ENCODE measurements around the gene SPI1.

SPI1 gene

DNA sequence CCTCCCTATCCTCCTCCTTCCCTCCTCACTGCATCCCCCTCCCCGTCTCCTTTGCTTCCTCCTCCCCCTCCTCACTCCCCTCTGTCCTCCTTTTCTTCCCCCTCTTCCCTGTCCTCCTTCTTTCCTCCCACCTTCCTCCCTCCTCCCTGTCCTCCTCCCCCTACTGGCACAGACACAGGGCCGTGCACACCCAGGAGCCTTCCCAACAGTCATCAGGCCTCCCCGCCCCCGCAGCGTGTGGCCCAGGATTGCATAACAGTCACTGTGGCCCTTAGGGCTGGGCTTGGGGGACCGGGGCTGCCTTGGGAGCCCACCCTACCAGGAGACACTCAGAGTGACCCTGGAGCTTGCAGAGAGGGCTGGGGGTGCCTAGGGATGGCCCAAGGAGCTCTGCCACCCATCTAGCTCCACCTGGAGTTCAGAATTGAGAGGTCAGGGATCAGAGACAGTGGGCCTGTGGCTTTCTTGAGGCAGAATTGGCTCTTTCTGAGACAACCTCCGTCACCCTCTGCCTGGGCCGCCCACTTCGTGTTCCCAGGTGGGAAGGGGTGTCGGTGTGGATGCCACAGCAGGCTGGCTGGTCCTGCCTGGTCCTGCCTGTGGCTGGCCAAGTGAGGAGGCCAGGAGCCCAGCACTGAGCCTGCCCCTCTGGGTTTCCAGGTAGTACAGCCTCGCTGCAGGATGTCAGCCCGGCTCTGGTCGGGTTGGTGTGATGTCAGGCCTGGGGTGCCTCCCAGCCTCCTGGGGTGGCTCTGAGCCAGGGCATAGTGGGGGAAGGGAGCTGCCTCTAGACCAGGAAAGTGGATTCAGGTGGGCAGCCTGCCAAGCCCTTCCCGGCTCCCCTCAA lies 1.6 kb downstream of the SPI1 start:
- TF ChIP-seq POLR2AphosphoS5 (IDR thresholded peaks at IDR 0.05; ENCODE audit: low read depth, low read length) (no peak), SIN3A (IDR thresholded peaks at IDR 0.05; ENCODE audit: borderline replicate concordance, insufficient read depth, low read length) (no peak), FOXP2 (optimal IDR thresholded peaks at IDR 0.05; ENCODE audit: borderline replicate concordance, extremely low read depth, extremely low read length, insufficient read depth) (no peak), TAF1 (IDR thresholded peaks at IDR 0.05; ENCODE audit: borderline replicate concordance, insufficient read depth, low read length) (no peak)
- TF ChIP-seq, protein P1, sequence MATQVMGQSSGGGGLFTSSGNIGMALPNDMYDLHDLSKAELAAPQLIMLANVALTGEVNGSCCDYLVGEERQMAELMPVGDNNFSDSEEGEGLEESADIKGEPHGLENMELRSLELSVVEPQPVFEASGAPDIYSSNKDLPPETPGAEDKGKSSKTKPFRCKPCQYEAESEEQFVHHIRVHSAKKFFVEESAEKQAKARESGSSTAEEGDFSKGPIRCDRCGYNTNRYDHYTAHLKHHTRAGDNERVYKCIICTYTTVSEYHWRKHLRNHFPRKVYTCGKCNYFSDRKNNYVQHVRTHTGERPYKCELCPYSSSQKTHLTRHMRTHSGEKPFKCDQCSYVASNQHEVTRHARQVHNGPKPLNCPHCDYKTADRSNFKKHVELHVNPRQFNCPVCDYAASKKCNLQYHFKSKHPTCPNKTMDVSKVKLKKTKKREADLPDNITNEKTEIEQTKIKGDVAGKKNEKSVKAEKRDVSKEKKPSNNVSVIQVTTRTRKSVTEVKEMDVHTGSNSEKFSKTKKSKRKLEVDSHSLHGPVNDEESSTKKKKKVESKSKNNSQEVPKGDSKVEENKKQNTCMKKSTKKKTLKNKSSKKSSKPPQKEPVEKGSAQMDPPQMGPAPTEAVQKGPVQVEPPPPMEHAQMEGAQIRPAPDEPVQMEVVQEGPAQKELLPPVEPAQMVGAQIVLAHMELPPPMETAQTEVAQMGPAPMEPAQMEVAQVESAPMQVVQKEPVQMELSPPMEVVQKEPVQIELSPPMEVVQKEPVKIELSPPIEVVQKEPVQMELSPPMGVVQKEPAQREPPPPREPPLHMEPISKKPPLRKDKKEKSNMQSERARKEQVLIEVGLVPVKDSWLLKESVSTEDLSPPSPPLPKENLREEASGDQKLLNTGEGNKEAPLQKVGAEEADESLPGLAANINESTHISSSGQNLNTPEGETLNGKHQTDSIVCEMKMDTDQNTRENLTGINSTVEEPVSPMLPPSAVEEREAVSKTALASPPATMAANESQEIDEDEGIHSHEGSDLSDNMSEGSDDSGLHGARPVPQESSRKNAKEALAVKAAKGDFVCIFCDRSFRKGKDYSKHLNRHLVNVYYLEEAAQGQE (IDR thresholded peaks at IDR 0.05; ENCODE audit: insufficient read depth in 1 of 2, low read depth in 2 of 2, low read length in 2 of 2): no peak

DNA sequence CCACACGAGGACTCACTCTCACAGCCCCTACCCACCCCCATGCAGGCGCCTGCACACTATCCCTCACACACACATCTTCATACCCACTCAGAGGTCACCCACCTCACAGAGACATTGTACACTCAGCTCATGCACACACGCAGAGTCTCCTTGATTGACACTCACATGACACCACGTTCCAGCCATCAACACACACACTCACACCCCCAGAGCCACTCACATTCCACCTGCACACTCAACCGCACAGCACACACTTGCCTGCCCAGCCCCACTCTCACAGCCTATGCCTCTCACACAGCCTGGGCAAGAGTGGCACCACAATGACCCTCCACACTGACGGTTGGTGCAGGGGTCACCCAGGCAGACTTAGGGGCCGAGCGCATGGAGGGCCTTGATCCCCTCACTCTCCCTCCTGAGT lies 2.2 kb downstream of the SPI1 start:
- no peak for TF ChIP-seq SIN3A (IDR thresholded peaks at IDR 0.05; ENCODE audit: borderline replicate concordance, insufficient read depth, low read length)
- TF ChIP-seq TAF1 (IDR thresholded peaks at IDR 0.05; ENCODE audit: borderline replicate concordance, insufficient read depth, low read length): no peak

DNA sequence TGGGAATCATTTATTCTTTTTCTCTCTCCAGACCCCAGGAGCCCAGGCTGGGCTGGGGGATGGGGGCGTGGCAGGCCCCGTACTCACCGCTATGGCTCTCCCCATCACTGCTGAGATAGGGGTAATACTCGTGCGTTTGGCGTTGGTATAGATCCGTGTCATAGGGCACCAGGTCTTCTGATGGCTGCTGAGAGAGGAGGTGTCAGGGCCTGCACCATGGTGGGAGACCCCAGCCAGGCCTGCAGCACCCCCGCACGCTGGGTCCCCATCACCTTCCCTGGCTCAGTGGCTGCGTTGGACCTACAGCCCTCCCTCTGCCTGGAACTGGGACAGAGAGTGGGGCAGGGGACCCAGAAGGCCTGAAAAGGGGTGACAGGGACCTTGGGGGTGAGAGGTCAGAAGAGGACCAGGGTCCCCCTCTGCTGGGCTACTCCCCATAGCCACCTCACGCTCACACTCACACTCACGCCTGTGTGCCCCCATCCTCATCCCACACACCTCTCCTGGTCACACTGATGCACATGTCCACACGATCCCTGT lies 2.7 kb downstream of the SPI1 start:
- TF ChIP-seq TAF1 (IDR thresholded peaks at IDR 0.05; ENCODE audit: borderline replicate concordance, insufficient read depth, low read length) (no peak), FOXP2 (optimal IDR thresholded peaks at IDR 0.05; ENCODE audit: borderline replicate concordance, extremely low read depth, extremely low read length, insufficient read depth) (no peak)

DNA sequence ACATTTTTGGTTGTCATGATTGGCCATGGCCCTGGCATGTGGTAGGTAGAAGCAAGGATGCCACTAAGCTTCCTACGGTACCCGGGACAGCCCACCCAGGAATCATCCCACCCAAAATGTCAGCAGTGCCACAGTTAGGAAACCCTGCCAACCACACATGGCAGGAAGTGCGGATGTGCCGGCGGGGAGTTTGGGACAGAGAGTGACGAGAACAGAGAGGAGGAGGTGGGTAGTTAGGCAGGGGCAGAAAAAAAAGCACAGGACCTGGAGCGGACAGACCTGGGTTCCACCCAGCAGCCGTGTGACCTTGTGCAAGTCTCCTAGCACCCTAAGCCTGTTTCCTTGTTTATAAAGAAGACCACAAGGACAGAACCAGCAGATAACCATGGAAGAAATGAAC lies 3.3 kb downstream of the SPI1 start:
- TF ChIP-seq SIN3A (IDR thresholded peaks at IDR 0.05; ENCODE audit: borderline replicate concordance, insufficient read depth, low read length): no peak
- TF ChIP-seq TAF1 (IDR thresholded peaks at IDR 0.05; ENCODE audit: borderline replicate concordance, insufficient read depth, low read length): no peak
- TF ChIP-seq POLR2AphosphoS5 (IDR thresholded peaks at IDR 0.05; ENCODE audit: low read depth, low read length): no peak
- no peak for TF ChIP-seq FOXP2 (optimal IDR thresholded peaks at IDR 0.05; ENCODE audit: borderline replicate concordance, extremely low read depth, extremely low read length, insufficient read depth)
- TF ChIP-seq, protein P1 (IDR thresholded peaks at IDR 0.05; ENCODE audit: insufficient read depth in 1 of 2, low read depth in 2 of 2, low read length in 2 of 2): no peak

DNA sequence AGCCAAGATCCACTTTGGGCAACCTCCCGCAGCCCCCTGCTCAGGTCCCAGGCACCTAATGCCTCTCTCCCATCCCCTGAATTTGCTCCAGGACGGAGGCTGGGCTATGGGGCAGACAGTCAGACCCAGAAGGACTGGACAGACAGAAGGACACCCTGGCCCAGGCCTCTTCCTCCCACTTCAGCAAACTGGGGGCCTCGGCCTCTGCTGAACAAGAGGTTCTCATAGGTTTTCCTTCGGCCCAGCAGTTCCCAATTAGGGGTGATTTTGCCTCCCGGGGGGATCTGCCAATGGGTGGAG lies 3.7 kb downstream of the SPI1 start:
- no peak for TF ChIP-seq TAF1 (IDR thresholded peaks at IDR 0.05; ENCODE audit: borderline replicate concordance, insufficient read depth, low read length)
- no peak for TF ChIP-seq POLR2AphosphoS5 (IDR thresholded peaks at IDR 0.05; ENCODE audit: low read depth, low read length)
- TF ChIP-seq, protein P1 (IDR thresholded peaks at IDR 0.05; ENCODE audit: insufficient read depth in 1 of 2, low read depth in 2 of 2, low read length in 2 of 2): no peak
- no peak for TF ChIP-seq FOXP2 (optimal IDR thresholded peaks at IDR 0.05; ENCODE audit: borderline replicate concordance, extremely low read depth, extremely low read length, insufficient read depth)
- TF ChIP-seq SIN3A (IDR thresholded peaks at IDR 0.05; ENCODE audit: borderline replicate concordance, insufficient read depth, low read length): no peak
